NCI-H460 (cell line): ENCODE results near the gene CPHXL2. TPM values are rescaled to one million over a fixed set of nuclear protein-coding genes. Genes with fewer than 3 reads are reported as not detected.

ENCODE experiments used
- small RNA-seq, 2 experiments: library from RNA; depleted of rRNA; stranded (forward); fragments of <200 nt; gene quantifications; one replicate each; pipeline ENCODE3, GENCODE V24; 2014
- total RNA-seq: library from RNA; depleted of rRNA; stranded (reverse); fragments of >200 nt; shearing (Covaris generic); gene quantifications from 2 replicates; pipeline ENCODE4 v1.2.3, GENCODE V29; 2014; rRNA removed

The CPHXL2 gene
- total RNA-seq, 1 experiment from 2014 or later = not detected

Small RNAs within 50 kb of the gene (small RNA-seq; reads per million reads assigned to genes)
- 0 reads per million in 2 experiments for gene RN7SL520P

Other genes starting within 250 kb of the CPHXL2 start
- 22.9 and 23.7 TPM in 2 replicates for gene CFDP1, start 243.5 kb downstream of the CPHXL2 start, total RNA-seq
- 27.5 and 29.4 TPM in 2 replicates for gene TMEM170A, start 212.3 kb downstream of the CPHXL2 start, total RNA-seq
- 0.81 and 0.89 TPM in 2 replicates for gene CHST6, start 181.6 kb downstream of the CPHXL2 start, total RNA-seq
- gene CHST5, start 140.9 kb downstream of the CPHXL2 start, total RNA-seq = 0.64 and 0.87 TPM in 2 replicates
- gene TMEM231, start 120.8 kb downstream of the CPHXL2 start, total RNA-seq = 13.0 and 14.7 TPM in 2 replicates
- 31.3 and 34.8 TPM in 2 replicates for gene GABARAPL2, start 110.6 kb downstream of the CPHXL2 start, total RNA-seq
- 28.9 and 39.0 TPM in 2 replicates for gene ADAT1, start 53.7 kb downstream of the CPHXL2 start, total RNA-seq
- gene KARS1, start 29.3 kb downstream of the CPHXL2 start, total RNA-seq = 169 and 172 TPM in 2 replicates
- gene TERF2IP, start 29.2 kb downstream of the CPHXL2 start, total RNA-seq = 24.6 and 27.9 TPM in 2 replicates
- gene DUXB, start 24.5 kb upstream of the CPHXL2 start, total RNA-seq = not detected in 2 replicates
- gene CPHXL, start 49.5 kb upstream of the CPHXL2 start, total RNA-seq = not detected in 2 replicates